Stimulated activated naive CD8-positive, alpha-beta T cell treated with anti-CD3 and anti-CD28 coated beads, Interleukin-15, amount 100 ng/mL, for 72 hours (primary cell): ENCODE data around the gene TBC1D16.

Experiments
- ATAC-seq: fragments of 150-1000 bp; cut with Tn5 transposase; 2 replicates; pipeline ENCODE4 v1.10.0; 2021; ENCODE audit warnings: mild to moderate bottlenecking, moderate library complexity
- DNase-seq, 2 donors: peaks; one replicate each; pipeline ENCODE4 v3.0.0; 2021 to 2022
- H3K27ac Mint-ChIP-seq, 2 donors: one replicate each; pipeline ENCODE4 v1.8.0; 2022; ENCODE audit warnings: mild to moderate bottlenecking in 2 of 2, mixed read lengths in 2 of 2, moderate library complexity in 2 of 2
- H3K27me3 Mint-ChIP-seq: one replicate; pipeline ENCODE4 v1.8.0; 2022; ENCODE audit warnings: mixed read lengths
- H3K4me1 Mint-ChIP-seq: one replicate; pipeline ENCODE4 v1.8.0; 2022; ENCODE audit warnings: mild to moderate bottlenecking, mixed read lengths
- H3K4me3 Mint-ChIP-seq, 2 donors: one replicate each; pipeline ENCODE4 v1.8.0; 2022; ENCODE audit warnings: mild to moderate bottlenecking in 2 of 2, mixed read lengths in 2 of 2, moderate library complexity in 1 of 2
- H3K9me3 Mint-ChIP-seq, 2 donors: one replicate each; pipeline ENCODE4 v1.8.0; 2022; ENCODE audit warnings: mixed read lengths in 2 of 2

TBC1D16 gene

GRCh38 chr17:80035687-80035936 is at the start of gene TBC1D16:
Gene TBC1D16 (minus strand): TSS chr17:80035872. CDS start chr17:80013547, 22,325 bp downstream.
- no peak for DNase-seq
- ATAC-seq: no peak
- Mint-ChIP-seq H3K4me1 (peaks cover 19% of the 10 kb centered on the region), H3K4me3 (peak within 1 kb of the TSS; percentile 97 to 99), H3K27ac (peak within 1 kb of the TSS; percentile 94 to 95), H3K9me3 (no peaks in the 10 kb centered on the region), H3K27me3 (peaks cover 28% of the 10 kb centered on the region)

GRCh38 chr17:80084773-80085172 is 49.1 kb upstream of the TBC1D16 start:
- DNase-seq (no peak), ATAC-seq (no peak)
- peaks cover 8% of the 10 kb centered on the region for H3K4me1 Mint-ChIP-seq
- H3K27ac Mint-ChIP-seq: no peak overlapping the region
- no peaks in the 10 kb centered on the region for H3K27me3 Mint-ChIP-seq
- no peaks in the 10 kb centered on the region for H3K9me3 Mint-ChIP-seq
- no peak overlapping the region for H3K4me3 Mint-ChIP-seq

GRCh38 chr17:80083136-80083661 is 47.5 kb upstream of the TBC1D16 start:
- peaks cover 2% of the 10 kb centered on the region for H3K27me3 Mint-ChIP-seq
- H3K4me3 Mint-ChIP-seq: no peak overlapping the region
- no peak for DNase-seq
- peaks cover 8% of the 10 kb centered on the region for H3K4me1 Mint-ChIP-seq
- peak overlapping the region in 1 of 2 donors; percentile 54 for H3K27ac Mint-ChIP-seq
- ATAC-seq: no peak
- no peaks in the 10 kb centered on the region for H3K9me3 Mint-ChIP-seq

- DNase-seq (peak; percentile 60 to 66), ATAC-seq (peak; percentile 77)
- Mint-ChIP-seq H3K27ac (peak overlapping the region in 1 of 2 donors; percentile 54), H3K4me3 (peak overlapping the region; percentile 14 to 45), H3K27me3 (peaks cover 8% of the 10 kb centered on the region), H3K9me3 (no peaks in the 10 kb centered on the region), H3K4me1 (peaks cover 8% of the 10 kb centered on the region)
Measured at GRCh38 chr17:80082403-80083135, 46.9 kb upstream of the TBC1D16 start.

- Mint-ChIP-seq H3K9me3 (no peaks in the 10 kb centered on the region), H3K4me1 (peaks cover 8% of the 10 kb centered on the region), H3K4me3 (no peak overlapping the region), H3K27ac (peak overlapping the region in 1 of 2 donors; percentile 91), H3K27me3 (peaks cover 10% of the 10 kb centered on the region)
- DNase-seq (no peak), ATAC-seq (no peak)
Measured at GRCh38 chr17:80081596-80081995, 45.9 kb upstream of the TBC1D16 start.

GRCh38 chr17:80080081-80080480 is 44.4 kb upstream of the TBC1D16 start:
- peaks cover 8% of the 10 kb centered on the region for H3K4me1 Mint-ChIP-seq
- H3K9me3 Mint-ChIP-seq: no peaks in the 10 kb centered on the region
- H3K4me3 Mint-ChIP-seq: no peak overlapping the region
- no peak overlapping the region for H3K27ac Mint-ChIP-seq
- DNase-seq (no peak), ATAC-seq (no peak)
- H3K27me3 Mint-ChIP-seq: peaks cover 10% of the 10 kb centered on the region

- Mint-ChIP-seq H3K4me3 (no peak overlapping the region), H3K9me3 (no peaks in the 10 kb centered on the region), H3K4me1 (no peaks in the 10 kb centered on the region), H3K27me3 (peaks cover under 1% of the 10 kb centered on the region), H3K27ac (no peak overlapping the region)
- ATAC-seq: no peak
- no peak for DNase-seq
Measured at GRCh38 chr17:80072410-80072809, 36.7 kb upstream of the TBC1D16 start.

GRCh38 chr17:80071116-80071841 is 35.6 kb upstream of the TBC1D16 start:
- Mint-ChIP-seq H3K27me3 (no peaks in the 10 kb centered on the region), H3K4me3 (no peak overlapping the region), H3K9me3 (no peaks in the 10 kb centered on the region), H3K4me1 (no peaks in the 10 kb centered on the region), H3K27ac (no peak overlapping the region)
- ATAC-seq: no peak
- DNase-seq: no peak

- Mint-ChIP-seq H3K9me3 (no peaks in the 10 kb centered on the region), H3K27me3 (no peaks in the 10 kb centered on the region), H3K27ac (no peak overlapping the region), H3K4me3 (no peak overlapping the region), H3K4me1 (no peaks in the 10 kb centered on the region)
- DNase-seq (no peak), ATAC-seq (no peak)
Measured at GRCh38 chr17:80070375-80071115, 34.9 kb upstream of the TBC1D16 start.

GRCh38 chr17:80068301-80069222 is 32.9 kb upstream of the TBC1D16 start:
- Mint-ChIP-seq H3K27me3 (no peaks in the 10 kb centered on the region), H3K27ac (no peak overlapping the region), H3K4me1 (no peaks in the 10 kb centered on the region), H3K9me3 (no peaks in the 10 kb centered on the region), H3K4me3 (no peak overlapping the region)
- no peak for DNase-seq
- ATAC-seq: no peak

- no peak overlapping the region for H3K27ac Mint-ChIP-seq
- H3K9me3 Mint-ChIP-seq: no peaks in the 10 kb centered on the region
- DNase-seq (no peak), ATAC-seq (no peak)
- no peaks in the 10 kb centered on the region for H3K27me3 Mint-ChIP-seq
- no peak overlapping the region for H3K4me3 Mint-ChIP-seq
- H3K4me1 Mint-ChIP-seq: no peaks in the 10 kb centered on the region
Measured at GRCh38 chr17:80067393-80067986, 31.8 kb upstream of the TBC1D16 start.

- H3K4me1 Mint-ChIP-seq: no peaks in the 10 kb centered on the region
- no peak overlapping the region for H3K4me3 Mint-ChIP-seq
- DNase-seq (no peak), ATAC-seq (no peak)
- no peaks in the 10 kb centered on the region for H3K9me3 Mint-ChIP-seq
- no peak overlapping the region for H3K27ac Mint-ChIP-seq
- no peaks in the 10 kb centered on the region for H3K27me3 Mint-ChIP-seq
Measured at GRCh38 chr17:80065478-80066170, 30.0 kb upstream of the TBC1D16 start.

GRCh38 chr17:80064696-80065095 is 29.0 kb upstream of the TBC1D16 start:
- no peaks in the 10 kb centered on the region for H3K4me1 Mint-ChIP-seq
- H3K4me3 Mint-ChIP-seq: no peak overlapping the region
- peak overlapping the region in 1 of 2 donors; percentile 54 for H3K27ac Mint-ChIP-seq
- ATAC-seq (no peak), DNase-seq (no peak)
- no peaks in the 10 kb centered on the region for H3K9me3 Mint-ChIP-seq
- no peaks in the 10 kb centered on the region for H3K27me3 Mint-ChIP-seq

GRCh38 chr17:80063830-80064585 is 28.3 kb upstream of the TBC1D16 start:
- DNase-seq (no peak), ATAC-seq (no peak)
- H3K4me3 Mint-ChIP-seq: no peak overlapping the region
- H3K4me1 Mint-ChIP-seq: no peaks in the 10 kb centered on the region
- H3K9me3 Mint-ChIP-seq: no peaks in the 10 kb centered on the region
- H3K27me3 Mint-ChIP-seq: no peaks in the 10 kb centered on the region
- H3K27ac Mint-ChIP-seq: no peak overlapping the region
